SIG-M5 treated with dmso at 0.1 percent for 504 hours (cell line): Measurements from ENCODE around the gene ZNF689.
A peak's percentile ranks its signal among the peaks of the same experiment; 100 is the strongest.
"Not testable (repeated sequence)": the region's sequence is repeated elsewhere in the genome, so short reads cannot be mapped to it uniquely, and the experiment has no call there.

Experiments used
- DNase-seq: peaks from one replicate; lab custom pipeline; 2025; ENCODE audit not compliant: unreplicated experiment; lab: John Stamatoyannopoulos, UW

Gene ZNF689

GRCh38 chr16:30637139-30637538 lies 26.9 kb upstream of the ZNF689 start:
- DNase-seq: not testable (repeated sequence)

- DNase-seq: no peak
Measured at GRCh38 chr16:30636599-30636998, 26.4 kb upstream of the ZNF689 start.

GRCh38 chr16:30633526-30633925 lies 23.3 kb upstream of the ZNF689 start:
- DNase-seq: no peak

DNA sequence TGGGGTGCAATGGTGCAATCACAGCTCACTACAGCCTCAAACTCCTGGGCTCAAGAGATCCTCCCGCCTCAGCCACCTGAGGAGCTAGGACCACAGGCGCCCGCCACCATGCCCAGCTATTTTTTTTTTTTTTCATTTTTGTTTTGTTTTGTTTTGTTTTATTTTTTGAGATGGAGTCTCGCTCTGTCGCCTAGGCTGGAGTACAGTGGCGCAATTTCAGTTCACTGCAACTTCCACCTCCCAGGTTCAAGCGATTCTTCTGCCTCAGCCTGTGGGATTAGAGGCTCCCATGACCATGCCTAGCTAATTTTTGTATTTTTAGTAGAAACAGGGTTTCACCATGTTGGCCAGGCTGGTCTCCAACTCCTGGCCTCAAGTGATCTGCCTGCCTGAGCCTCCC lies 22.3 kb upstream of the ZNF689 start:
- DNase-seq: not testable (repeated sequence)

GRCh38 chr16:30628628-30629540 lies 18.7 kb upstream of the ZNF689 start:
- DNase-seq: peak; percentile 82

DNA sequence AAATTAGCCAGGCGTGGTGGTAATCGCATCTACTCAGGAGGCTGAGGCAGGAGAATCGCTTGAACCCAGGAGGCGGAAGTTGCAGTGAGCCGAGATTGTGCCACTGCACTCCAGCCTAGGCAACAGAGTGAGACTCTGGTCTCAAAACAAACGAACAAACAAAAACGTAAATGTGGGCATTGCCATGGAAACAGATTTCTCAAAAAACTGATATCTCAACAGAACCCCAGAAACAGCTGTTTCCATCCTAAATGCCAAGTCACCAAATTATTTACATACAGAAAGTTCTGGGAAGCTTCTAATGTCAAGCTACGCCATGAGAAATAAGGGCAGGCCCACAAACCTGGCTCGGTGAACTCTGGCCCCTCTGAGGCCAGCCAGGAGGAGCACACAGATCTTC lies 16.0 kb upstream of the ZNF689 start:
- no peak for DNase-seq

GRCh38 chr16:30623536-30624283 lies 13.5 kb upstream of the ZNF689 start:
- no peak for DNase-seq

GRCh38 chr16:30622455-30623032 lies 12.4 kb upstream of the ZNF689 start:
- no peak for DNase-seq

GRCh38 chr16:30621765-30622164 lies 11.6 kb upstream of the ZNF689 start:
- DNase-seq: no peak

- DNase-seq: no peak
Measured at GRCh38 chr16:30620169-30620568, 10.0 kb upstream of the ZNF689 start.

GRCh38 chr16:30619638-30620037 lies 9.4 kb upstream of the ZNF689 start:
- DNase-seq: no peak

DNA sequence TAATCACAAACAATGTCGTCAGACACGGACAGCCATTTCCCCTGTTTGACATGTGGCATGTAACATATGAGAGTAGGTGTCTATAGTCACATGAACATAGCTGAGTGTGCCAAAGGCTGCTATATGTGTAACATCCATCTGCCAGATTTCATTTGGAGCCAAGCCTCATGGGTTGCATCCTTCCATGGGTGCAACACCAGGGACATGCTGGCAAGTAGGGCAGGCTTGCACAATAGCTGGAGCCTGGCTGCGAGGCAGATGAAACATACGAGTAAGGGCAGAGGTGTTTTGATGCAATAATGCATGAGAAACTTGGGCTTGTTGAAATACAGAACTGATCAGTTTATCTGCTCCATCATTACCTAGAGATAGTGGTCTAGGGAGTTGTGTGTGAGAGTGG lies 9.0 kb upstream of the ZNF689 start:
- DNase-seq: peak; percentile 38

- DNase-seq: peak; percentile 55
Measured at GRCh38 chr16:30615358-30616091, 5.3 kb upstream of the ZNF689 start.

DNA sequence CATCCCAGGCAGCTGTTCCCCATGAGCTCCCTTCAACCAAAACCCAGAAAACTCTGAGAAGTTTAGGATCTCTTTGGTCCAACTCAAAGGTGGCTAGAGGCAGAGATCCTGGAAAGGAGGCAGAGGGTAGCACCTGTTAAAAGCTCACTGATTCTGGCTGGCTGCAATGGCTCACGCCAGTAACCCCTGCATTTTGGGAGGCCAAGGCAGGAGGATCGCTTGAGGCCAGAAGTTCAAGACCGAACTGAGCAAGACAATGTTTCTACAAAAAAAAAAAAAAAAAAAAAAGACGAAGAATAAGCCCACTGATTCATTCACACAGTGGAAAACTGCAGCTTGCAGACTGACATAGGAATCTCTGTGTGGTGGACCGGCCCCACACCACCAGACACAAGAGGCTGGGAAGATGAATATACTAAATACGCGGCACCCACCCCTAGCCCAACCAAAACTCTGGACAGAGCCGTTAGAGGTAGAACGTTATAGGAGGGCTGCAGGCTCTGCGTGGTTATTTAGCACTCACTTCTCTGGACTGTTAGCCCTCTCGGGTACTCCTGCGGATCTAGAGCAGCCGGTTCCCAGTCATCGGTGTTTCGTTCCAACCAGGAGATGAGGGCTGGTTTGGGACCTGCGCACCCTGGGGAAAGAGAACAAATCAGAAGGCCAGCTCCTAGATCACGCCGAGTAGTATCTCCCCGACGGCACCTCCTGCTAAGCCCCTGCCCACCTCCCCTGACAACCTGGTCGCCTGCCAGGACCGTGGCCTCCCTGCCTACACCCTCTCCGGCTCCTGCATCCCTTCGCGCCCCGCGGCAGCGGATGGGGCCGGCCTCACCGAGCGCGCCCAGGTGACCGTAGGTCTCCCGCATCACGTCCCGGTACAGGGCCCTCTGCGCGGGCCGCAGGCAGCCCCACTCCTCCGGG lies 925 bp downstream of the ZNF689 start:
- DNase-seq: peak; percentile 6

- DNase-seq: no peak
Measured at GRCh38 chr16:30606004-30606403, 4.2 kb downstream of the ZNF689 start.

GRCh38 chr16:30605158-30605557 lies 5.0 kb downstream of the ZNF689 start:
- peak; percentile 62 for DNase-seq

DNA sequence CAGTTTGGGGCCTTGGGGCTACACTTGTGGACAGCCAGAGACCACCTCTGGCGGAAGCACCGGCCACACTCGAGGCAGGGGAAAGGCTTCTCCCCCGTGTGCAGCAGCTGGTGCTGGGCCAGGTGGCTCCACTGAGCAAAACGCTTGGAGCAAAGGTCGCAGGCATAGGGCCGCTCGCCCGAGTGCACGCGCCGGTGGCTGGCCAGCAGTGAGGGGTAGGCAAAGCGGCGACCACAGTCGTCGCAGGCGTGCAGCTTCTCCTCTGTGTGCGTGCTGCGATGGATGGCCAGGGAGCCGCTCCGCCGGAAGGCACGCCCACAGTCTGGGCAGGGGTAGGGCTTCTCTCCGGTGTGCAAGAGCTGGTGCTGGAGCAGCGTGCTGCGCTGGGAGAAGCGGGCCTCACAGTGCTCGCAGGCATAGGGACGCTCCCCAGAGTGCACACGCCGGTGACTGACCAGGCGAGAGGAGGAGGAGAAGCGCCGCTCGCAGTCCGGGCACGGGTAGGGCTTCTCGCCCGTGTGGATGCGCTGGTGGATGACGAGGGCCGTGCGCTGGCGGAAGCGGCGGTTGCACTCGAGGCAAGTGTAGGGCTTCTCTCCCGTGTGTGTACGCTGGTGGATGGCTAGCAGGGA lies 5.8 kb downstream of the ZNF689 start:
- no peak for DNase-seq

DNA sequence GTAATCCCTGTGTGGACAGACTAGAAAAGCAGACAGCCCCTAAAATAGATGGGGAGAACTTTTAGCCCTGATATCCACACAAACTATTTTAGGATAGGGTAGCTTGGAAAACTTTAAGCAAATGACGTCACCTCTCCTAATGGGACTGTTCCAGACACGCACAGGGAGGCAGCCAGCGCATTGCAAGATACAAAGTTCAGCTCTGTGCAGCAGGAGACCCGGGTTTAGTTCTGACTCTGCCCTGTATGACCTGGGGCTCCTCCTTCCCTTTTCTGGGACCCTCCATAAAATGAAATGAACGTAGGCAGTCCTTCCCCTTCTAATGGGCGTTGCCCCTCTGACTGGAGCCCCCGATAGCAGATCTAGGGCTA lies 6.3 kb downstream of the ZNF689 start:
- no peak for DNase-seq

DNA sequence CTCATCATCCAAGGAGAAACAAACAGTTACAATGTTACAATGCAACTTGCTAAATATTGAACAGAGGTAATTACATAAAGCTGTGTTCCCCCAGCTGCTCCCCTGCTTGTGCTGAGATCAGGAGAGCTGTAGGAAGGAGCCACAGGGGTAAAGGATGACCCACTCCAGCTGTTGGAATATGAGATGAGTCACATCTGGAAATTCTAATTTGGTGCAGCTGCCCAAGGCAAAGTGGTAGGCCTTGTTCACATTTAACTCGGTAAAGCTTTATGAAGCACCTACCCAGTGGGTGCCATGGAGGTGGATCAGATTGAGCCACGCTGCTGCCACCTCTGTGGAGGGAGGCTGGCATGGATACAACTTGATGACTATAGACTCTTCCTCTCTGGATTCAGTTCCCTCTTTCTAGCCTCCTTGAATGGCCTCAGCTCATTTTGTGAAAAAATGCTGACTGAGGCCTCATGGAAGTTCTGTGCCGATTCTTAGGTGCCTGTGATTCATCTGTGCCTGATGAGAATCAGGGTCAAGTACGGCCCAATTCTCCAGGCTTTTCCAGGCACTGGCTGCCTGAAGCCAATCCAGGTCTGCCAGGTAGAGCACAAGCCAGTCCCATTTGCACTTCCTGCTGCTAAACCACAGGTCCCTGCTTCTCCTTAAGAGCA lies 7.4 kb downstream of the ZNF689 start:
- peak; percentile 26 for DNase-seq
